Kasumi-1 (cell line): Measurements from ENCODE around the gene SCARB2.

Source experiments
- DNase-seq, 2 experiments: peaks; one replicate each; lab custom pipeline; 2025; lab: John Stamatoyannopoulos, UW

Gene SCARB2

DNA sequence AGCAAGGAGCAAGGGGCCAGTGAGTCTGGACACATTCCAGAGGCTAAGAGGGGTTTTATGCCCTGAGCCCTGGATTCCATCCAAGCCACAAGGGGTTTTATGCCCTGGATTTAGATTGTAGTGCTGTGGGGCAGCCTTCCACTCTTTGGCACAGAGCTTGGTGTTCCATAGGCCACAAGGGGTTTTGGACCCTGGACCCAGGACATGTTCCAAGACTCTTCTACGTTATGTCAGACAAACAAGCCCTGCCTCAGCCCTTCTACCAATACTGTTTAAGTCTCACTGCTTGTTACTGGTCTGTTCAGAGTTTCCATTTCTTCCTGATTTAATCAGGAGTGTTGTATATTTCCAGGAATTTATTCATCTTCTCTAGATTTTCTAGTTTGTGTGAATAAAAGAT lies 12.8 kb upstream of the SCARB2 start:
- no peak for DNase-seq

DNA sequence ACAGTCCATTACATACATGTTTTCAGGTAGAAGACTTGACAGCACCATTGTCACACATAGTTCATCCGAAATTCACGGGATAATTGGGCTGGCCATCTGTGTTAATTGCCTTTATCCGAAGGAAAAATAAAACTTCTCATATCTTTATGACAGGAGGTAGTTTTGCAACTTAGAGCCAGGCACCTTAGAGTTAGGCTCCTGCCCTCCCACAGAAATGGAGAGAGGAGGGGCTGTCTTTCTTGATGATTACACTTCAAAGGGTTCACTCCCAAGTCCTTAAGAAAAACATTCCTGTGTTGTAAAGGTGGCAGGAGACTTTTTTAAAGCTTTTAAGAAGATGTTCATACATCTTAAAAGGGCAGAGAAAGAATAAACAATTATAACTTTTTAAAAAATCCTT lies 10.5 kb upstream of the SCARB2 start:
- DNase-seq: no peak

DNA sequence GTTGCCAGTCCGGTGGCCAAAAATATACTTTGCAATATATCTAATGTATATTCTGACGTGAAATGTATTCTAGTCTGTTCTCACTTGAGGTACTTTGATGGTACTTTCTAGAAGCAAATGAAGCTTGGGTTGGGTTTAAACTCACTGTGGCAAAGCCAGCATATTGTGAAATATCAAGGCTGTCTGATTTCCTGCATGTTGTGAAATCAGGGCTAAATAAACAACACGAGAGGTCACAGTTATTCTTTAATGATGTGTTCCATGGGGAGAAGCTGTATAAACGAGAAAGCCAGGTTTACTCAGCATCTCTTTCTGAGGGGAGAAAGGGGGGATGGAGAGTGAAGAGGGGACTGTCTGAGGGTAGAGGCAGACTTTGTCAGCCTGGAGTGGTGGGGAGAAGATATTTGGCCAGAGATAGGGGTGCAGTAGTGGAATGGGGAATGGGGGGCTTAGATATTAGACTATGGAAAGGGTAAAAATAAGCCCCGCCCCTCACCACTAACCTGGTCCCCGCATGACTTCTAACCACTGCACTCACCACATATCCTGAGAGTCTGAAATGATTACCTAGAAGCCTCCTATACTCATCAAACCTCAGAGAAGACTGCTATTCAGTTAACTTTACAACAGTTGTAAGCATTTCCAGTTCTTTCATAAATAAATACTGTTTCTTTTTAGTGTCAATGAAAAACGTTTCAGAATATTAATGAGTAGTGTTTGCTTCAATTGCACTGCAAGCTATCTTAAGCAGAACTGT lies 5.9 kb upstream of the SCARB2 start:
- DNase-seq: no peak

DNA sequence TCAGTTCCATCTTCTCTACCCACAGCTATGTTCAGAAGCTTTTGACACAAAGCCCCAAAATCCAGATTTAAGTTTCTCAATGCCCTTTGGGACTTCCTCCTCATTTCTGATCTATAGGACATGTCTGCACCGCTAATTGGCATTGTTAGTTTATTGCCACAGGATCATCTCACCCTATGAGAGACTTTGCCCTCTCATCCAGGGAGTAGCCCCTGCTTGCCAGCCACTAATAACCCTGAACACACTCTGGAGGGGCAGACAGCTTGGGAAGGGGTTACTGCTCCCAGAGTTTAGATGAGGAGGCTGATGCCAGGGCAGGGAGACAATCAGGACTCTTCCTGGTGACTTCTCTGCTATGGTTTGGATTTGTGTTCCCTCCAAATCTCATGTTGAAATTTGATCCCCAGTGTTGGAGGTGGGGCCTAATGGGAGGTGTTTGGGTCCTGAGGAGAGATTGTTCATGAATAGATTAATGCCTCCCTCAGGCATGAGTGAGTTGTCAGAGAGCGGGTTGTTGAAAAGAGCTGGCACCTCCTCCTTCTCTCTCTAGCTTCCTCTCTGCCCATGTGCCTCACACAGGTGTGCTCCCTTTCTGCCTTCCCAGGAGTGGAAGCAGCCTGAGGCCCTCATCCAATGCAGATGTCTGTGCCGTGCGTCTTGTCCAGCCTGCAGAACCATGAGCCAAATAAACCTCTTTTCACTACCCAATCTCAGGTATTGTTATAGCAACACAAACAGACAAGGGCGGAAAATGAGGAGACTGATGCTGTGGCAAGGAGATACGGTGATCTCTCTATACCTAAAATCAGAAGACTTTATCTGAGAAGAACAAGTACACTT lies 3.6 kb upstream of the SCARB2 start:
- no peak for DNase-seq

DNA sequence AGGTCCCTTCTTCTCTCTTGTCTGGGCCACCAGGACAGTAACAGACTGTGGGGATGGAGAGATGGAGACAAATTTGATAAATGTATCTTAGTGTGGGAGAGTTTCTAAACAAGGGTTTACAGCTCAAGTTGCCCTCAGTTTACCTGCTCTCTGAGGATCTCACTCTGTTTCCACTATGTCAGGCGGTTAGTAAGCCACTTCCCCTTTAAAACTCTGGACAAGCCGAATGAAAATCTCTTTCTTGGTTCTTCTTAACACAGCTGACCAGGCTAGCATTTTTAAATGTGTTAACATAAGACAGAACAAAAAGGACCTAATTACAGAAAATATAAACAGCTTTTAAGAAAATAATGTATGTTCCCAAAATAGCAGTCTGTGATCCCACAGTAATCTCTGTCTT lies 2.9 kb upstream of the SCARB2 start:
- DNase-seq: no peak

DNA sequence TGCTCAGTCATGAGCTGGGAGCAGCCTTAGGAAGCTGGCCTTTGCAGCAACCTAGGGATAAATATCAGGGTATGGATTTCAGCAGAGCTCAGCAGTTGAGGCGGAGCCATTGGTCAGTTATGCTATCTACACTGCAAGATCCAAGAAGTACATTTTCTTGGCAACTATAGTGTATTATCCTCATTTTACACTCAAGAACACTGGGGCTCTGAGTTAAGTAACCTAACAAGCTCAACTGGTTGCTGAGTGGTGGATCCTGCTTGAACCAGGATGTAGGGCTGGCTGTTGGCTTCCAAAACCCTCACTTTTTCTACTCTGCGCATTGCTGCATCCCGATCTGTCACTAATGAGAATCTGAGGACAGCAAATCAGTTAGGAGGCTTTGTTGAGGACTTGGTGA lies 1.5 kb upstream of the SCARB2 start:
- no peak for DNase-seq

DNA sequence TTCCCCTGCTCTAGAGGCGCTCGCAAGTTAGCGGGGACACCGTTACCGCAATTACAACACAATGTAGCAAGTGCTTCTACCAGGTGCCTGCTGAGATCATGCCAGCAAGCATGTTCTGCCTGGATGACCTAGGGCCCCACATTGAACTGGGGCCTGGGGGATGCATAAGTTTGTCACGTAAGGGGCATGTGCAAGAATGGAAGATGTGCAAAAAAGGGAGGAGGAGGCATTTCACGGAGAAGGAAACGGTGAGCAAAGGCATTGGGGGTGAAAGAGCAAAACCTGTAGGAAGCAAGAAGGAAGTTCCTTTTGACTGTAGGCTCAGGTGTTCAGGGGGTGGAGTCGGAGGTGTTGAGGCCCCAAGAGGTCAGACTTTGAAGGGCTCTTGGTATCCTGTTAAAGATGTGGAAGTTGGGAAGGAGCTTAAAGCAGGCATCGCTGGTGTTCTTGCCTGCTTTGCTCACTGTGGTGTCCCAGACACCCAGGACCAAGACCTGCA lies 602 bp upstream of the SCARB2 start:
- DNase-seq: peak in 1 of 2 experiments; percentile 50

DNA sequence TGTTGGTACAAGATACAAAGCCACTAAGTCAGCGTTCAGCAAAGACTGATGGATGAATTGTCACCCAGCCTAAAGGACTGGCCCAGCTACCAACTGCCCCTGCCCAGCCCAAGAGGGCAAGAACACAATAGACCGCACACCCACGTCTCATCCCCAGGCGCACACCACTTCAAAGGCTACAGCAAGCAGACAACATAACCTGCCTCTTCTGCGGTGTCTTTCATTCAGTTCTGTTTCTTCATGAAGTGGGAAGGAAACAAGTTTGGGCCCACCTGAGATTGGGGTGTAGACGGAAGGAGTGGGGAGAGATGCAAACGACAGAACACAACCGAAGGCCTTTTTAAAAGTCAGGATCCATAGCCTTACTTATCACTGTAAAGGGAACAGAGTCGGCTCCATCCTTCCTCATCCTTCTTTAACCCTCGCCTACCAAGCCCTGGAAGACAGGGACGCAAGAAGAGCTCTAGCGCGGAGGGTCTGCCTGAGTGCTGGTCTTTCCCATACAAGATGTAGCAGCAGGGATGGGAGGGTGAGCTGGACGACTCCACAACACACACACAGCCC lies 691 bp downstream of the SCARB2 start:
- peak in 1 of 2 experiments; percentile 49 for DNase-seq

DNA sequence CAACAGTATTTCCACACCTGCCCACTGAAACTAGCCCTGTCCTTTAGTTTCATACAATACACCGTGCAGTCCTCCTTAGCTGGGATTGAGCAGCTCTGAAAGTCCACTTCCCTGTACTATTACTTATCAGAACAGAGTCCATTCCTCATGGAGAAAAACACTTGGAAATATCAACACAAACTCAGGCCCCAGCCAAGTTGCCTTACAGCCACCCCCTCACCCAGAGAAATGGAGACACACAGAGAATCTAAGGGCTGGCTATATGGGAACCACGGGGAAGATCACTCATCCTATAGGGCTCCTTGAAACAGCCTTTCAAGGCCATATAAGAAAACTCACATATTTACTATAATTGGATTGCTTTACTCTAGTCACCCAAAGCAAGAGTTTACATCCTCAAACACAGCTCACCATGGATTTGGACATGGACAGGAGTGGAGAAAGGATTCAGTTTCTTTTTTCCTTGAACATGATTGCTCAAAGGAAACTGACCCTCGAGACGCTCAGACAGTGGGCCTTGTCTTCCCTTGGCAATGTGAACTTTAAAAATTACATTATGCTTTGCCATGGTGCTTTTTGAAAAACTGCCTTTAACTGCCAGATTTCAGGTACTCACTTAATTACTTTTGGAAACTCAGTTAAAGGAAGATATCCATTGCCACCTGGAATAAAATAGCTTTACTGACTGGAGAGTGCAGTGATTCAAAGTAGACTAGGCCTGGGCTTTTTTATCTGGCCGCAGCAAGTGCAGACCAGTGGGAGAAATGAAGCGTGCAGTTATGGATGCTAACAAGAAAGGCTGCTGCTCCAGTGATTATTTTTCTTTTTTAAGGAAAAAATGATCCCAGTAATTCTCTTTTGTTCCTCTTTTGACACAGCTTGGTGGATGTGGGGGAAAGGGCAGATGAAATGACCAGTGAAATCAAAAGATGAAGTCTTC lies 1.6 kb downstream of the SCARB2 start:
- no peak for DNase-seq

DNA sequence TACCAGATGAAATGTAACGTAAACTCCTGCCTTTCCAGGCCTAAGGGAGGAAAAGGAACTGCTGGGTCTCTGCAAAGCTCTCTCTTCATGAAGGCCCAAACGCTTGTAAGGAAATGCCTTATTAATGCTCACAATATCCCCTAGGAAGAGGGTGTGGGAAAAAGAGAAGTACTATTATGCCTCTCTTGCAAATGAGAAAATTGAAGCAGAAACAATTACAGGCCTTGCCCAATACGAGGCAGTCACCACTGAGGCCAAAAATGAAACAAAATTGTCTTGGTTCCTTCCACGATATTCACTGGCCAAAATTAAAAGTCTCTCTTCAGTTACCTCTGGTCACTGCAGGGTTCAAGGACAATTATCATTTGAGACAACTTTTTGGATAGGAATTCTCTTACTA lies 3.2 kb downstream of the SCARB2 start:
- DNase-seq: peak; percentile 6 to 30

DNA sequence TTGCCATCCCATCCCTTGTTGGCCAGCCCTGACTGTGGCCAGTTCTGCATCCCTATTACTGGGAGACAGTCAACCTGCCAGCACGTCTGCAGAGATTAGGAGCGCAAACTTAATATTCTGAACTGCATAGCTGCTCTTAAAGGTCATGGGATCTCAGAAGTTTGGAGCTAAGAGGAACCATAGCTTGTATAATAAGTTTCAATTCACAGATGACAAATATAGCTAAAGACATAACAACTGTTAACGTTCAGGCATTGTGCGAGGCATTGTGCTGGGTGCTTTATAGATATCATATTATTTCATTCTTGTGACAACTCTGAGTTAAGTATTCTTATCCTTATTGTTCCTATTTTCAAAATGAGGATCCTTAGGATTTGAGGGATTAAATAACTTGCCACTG lies 3.7 kb downstream of the SCARB2 start:
- no peak for DNase-seq

DNA sequence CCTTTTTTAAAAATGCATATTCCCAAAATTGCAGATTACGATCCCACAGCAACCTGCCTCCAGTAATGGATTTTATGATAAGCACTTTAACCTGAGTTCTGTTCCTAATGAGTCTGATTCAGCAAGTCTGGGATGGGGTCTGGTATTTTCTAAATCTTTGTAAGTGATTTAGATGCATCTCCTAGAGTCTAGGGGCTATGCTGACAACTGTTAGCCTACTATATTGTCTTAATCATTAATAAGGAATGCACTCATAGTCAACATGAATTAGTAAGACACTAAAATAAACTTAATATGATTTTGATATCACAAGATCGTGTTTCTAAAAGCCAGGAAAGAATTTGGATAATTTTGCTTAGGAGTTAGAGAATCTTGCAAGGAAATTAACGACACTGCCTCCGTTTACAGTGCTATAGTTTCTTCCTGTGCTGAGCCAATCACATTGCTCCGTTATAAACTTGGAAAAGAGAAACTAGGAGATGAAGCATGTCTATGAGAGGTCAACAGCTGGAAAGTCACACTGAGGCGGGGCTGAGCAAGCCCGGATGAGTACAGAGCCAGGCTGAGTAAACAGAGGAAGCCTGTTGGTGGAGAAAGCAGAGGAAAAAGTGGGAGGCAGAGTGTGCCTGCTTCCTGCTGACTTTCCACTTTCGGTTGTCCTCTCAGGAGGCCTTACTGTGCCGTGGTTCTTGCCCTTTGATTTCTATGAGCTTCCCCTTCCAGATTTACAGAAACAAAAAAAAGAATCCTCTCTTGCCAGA lies 5.4 kb downstream of the SCARB2 start:
- peak; percentile 88 to 90 for DNase-seq

DNA sequence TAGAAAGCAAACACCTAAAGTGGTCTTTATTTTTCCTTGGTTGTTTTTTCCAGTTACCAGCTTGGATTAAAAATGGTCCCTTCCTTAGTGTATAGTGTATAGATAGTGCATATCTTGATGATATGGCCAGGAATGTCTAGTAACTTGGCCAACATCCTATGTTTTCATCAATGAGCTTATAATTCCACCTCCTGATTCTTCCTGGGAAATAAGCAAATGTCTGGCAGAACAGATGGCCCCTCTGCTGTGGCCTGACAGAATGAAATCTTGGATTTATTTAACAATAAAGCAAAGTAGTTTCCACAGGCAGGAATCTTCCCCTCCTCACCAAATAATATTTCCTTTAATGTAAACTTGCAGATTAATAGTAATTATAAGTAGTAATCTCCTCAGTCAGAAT lies 6.1 kb downstream of the SCARB2 start:
- DNase-seq: no peak

DNA sequence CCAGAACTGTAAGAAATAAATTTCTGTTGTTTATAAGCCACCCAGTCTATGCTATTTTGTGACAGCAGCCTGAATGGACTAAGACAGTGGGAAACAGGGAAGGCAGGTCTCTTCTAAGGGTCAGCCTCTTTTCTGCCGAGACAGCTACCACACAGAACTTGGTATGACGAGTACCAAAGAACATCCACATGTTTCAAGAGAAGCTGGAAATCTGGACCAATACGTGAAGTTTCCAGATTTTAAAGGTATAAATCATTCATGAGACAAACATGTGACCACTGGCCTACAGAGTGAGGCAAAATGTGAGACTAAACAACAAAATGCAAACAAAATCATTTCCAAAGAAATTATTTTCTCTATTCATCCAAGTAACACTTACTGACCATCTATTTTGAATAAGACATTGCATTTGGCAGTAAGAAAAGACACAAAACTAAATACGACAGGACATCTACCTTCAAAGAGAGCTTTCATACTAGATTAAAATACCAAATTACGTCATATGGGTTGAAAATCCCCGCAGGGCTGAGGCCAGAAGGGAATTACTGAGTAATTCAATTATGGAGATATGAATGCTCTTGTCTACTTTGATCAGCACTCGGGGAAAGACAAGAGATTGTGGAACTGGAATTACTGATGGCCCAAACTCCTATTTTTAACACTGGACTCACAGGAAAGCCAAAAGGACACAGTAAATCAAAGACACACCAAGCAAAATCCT lies 7.2 kb downstream of the SCARB2 start:
- no peak for DNase-seq

DNA sequence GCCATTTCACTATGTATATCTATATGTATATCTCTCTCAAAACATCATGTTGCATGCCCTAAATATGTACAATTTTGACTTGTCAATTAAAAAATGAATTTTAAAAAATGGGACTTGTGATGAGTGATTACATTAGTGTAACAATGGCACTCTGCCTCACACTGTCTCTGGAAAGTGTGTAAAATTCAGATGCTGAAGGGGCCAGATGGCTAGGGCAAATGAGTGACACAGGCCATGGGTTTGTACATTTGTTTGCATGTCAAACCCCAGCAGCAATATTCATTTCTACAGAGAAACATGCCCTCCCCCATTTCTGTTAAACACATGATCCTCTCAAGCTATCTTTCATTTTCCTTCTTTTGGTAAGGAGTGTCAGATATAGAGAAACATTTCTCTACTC lies 8.1 kb downstream of the SCARB2 start:
- no peak for DNase-seq

DNA sequence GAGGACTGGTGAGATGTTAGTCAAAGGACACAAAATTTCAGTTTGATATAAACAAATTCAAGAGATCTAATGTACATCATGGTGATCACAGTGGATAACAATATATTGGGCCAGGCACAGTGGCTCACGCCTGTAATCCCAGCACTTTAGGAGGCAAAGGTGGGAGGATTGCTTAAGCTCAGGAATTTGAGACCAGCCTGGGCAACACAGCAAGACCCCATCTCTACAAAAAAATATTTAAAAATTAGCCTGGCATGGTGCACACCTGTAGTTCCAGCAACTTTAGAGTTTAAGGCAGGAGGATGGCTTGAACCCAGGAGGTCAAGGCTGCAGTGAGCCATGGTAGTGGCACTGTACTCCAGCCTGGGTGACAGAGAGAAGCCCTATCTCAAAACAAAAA lies 8.7 kb downstream of the SCARB2 start:
- no peak for DNase-seq

DNA sequence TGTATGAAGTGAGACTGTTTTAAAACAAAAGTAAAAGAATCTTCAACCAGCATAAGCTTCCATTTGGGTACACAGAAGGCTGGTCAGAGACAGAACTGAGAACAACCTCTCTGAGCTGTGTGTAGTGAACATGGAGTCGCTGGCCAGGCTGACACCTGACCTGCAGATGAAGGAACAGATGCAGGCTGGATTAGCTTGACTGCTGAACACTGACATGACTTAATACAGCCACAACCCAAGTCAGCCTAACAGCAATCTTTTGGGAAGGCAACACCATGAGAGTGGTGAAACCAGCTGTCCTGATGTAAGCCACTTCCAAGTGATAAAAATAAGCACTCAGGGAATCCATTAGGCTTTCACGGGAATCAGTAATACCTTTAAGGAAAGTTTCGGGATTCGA lies 10.1 kb downstream of the SCARB2 start:
- no peak for DNase-seq

DNA sequence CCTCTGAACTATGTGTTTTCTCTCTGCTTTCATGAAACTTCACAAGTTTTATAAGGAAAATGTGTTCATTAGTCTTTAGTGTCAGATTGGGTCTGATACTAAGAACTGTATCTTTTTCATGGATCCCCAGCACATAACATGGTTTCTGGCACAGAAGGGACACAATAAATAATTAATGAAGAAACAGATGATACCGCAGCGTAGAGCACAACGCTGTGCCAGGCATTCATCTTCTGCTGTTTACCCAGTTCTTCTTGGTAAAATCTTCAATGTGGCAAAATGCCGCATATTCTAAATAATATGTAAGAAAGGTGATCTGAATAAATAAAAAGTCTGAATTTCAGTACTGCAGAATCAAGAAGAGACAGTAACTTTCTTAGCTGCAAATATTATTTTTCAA lies 12.3 kb downstream of the SCARB2 start:
- DNase-seq: no peak

DNA sequence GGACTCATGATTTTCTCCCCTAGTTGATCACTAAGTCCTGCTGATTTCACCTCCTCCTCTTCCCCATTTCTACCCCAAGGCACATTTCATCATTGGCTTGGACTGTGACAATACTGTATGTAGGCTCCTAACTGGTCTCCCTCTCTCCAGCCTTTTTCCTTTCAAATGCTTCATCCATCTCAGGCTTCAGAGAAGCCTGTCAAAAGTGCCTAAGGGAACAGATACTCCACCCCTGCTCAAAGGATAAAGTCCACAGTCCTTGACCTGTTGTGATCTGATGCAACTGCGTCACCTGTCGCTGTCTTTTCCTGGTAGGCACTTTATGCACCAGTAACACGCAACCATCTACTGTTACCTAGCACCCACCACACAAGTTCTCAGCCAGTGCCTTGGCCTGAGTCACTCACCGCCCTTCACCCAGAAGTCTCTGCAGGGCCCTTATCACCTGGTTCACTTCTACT lies 12.8 kb downstream of the SCARB2 start:
- peak in 1 of 2 experiments; percentile 20 for DNase-seq

DNA sequence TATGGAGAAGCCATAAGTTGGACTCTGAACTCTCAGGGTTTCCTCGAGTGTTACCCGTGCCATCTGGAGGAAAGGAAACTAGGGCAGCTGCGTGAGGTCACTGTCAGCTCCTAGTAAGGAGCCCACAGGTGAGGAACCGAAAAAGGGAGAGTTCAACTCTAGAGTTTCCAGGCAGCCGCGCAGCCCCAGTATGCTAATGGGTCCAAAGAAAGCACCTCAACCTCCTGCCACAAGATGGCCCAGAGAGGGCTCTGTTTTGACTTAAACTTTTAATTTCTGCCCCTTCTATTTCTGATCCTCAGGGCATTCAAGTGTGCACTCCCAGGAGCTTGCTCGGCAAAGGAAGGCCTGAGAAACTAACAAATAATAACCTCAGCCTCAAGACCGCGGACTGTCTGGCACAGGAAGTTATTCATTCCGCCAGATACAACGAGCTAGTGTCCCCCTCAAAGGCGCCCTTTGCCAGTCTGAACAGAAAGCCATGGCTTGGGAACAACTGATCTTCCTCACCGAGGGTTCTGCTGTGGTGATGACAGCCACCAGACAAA lies 13.9 kb downstream of the SCARB2 start:
- DNase-seq: peak; percentile 59 to 64
